Endothelial cell of umbilical vein (primary cell): ENCODE results near the gene MYL3. TPM values are rescaled to one million over a fixed set of nuclear protein-coding genes. Genes with fewer than 3 reads are reported as not detected.

Experiments used
- BruUV-seq: library from RNA; stranded (reverse); fragments of 400-500 nt; replicated peaks from 2 replicates; lab custom pipeline; 2021; lab: Mats Ljungman, UMichigan
- CTCF ChIA-PET: fragments of 300-600, 350-600 bp; sonication (Branson Sonifier 250); formaldehyde crosslinking; loops from one replicate; lab custom pipeline; 2021; ENCODE audit warnings: antibody characterized with exemption, inconsistent platforms; lab: Charles Lee
- POLR2A ChIA-PET: fragments of 300-600, 350-600 bp; sonication (Branson Sonifier 250); formaldehyde crosslinking; loops from one replicate; lab custom pipeline; 2021; ENCODE audit warnings: antibody characterized with exemption, inconsistent platforms; lab: Charles Lee
- DNase-seq: peaks from one replicate; pipeline ENCODE4 v3.0.0-alpha.2; 2011; ENCODE audit warnings: low read depth, low spot score
- FAIRE-seq: peaks from 2 replicates; lab custom pipeline; 2011; peaks lifted over from hg19 to GRCh38; lab: Jason Lieb, UNC
- H2AFZ ChIP-seq: 2 replicates; pipeline ENCODE4 v1.6.0; 2012; ENCODE audit warnings: low read depth, low read length, control low read depth, inconsistent platforms
- H3K27ac ChIP-seq: 2 replicates; pipeline ENCODE4 v1.5.1; 2011; ENCODE audit warnings: low read depth, mild to moderate bottlenecking, control low read depth, low read length, moderate library complexity; ENCODE audit not compliant: insufficient read depth
- H3K27me3 ChIP-seq, 2 experiments: 2 replicates each; pipeline versions ENCODE4 v1.6.0 to v1.6.1; 2011; ENCODE audit warnings: low read length in 2 of 2, mixed read lengths in 1 of 2; ENCODE audit not compliant: control insufficient read depth in 2 of 2, insufficient read depth in 2 of 2
- H3K36me3 ChIP-seq, 2 experiments: 2 replicates in 1 of 2; 3 replicates in 1 of 2; pipeline ENCODE4 v1.5.1; 2011; ENCODE audit warnings: low read length in 2 of 2, mild to moderate bottlenecking in 1 of 2, moderate library complexity in 1 of 2; ENCODE audit not compliant: control insufficient read depth in 2 of 2, insufficient read depth in 2 of 2; ENCODE audit errors: extremely low read depth in 1 of 2
- H3K4me1 ChIP-seq: 3 replicates; pipeline ENCODE4 v1.5.1; 2011; ENCODE audit warnings: mild to moderate bottlenecking, low read length; ENCODE audit not compliant: control insufficient read depth, insufficient read depth; ENCODE audit errors: extremely low read depth
- H3K4me2 ChIP-seq: 2 replicates; pipeline ENCODE4 v1.6.1; 2011; ENCODE audit warnings: low read length, control low read depth, mixed read lengths; ENCODE audit not compliant: insufficient read depth
- H3K4me3 ChIP-seq, 3 experiments: fragments of 200-600 bp in 1 of 3; sonication (generic), shearing (Covaris generic) in 1 of 3; replicated peaks in 1 of 3; 2 replicates each; pipeline ENCODE4 v1.5.1; 2011 to 2016; ENCODE audit warnings: control low read depth in 3 of 3, low read length in 3 of 3, mild to moderate bottlenecking in 2 of 3, inconsistent platforms in 1 of 3, low read depth in 1 of 3, moderate library complexity in 1 of 3; ENCODE audit not compliant: insufficient read depth in 1 of 3
- H3K79me2 ChIP-seq: 2 replicates; pipeline ENCODE4 v1.6.0; 2012; ENCODE audit warnings: low read length, inconsistent platforms; ENCODE audit not compliant: control insufficient read depth, insufficient read depth
- H3K9ac ChIP-seq: replicated peaks from 2 replicates; pipeline ENCODE3; 2011; ENCODE audit warnings: low read length, control low read depth; ENCODE audit not compliant: insufficient read depth; ENCODE audit errors: extremely low read depth
- H3K9me1 ChIP-seq: replicated peaks from 3 replicates; pipeline ENCODE4 v1.6.0; 2011; ENCODE audit warnings: mild to moderate bottlenecking, low read length; ENCODE audit not compliant: control insufficient read depth, insufficient read depth; ENCODE audit errors: extremely low read depth
- H3K9me3 ChIP-seq: replicated peaks from 2 replicates; pipeline ENCODE4 v1.5.1; 2012; ENCODE audit warnings: low read length, inconsistent platforms; ENCODE audit not compliant: control insufficient read depth, insufficient read depth
- H4K20me1 ChIP-seq: replicated peaks from 2 replicates; pipeline ENCODE3; 2011; ENCODE audit warnings: mild to moderate bottlenecking, low read length; ENCODE audit not compliant: control insufficient read depth, insufficient read depth; ENCODE audit errors: extremely low read depth
- EZH2 ChIP-seq: IDR thresholded peaks from 2 replicates; pipeline ENCODE4 v1.6.1; 2012; ENCODE audit warnings: borderline replicate concordance, low read depth, mild to moderate bottlenecking, moderate library complexity, low read length, inconsistent platforms; ENCODE audit not compliant: severe bottlenecking
- FOS ChIP-seq: IDR thresholded peaks from 2 replicates; pipeline ENCODE4 v1.6.1; 2011; ENCODE audit warnings: mild to moderate bottlenecking, low read length, moderate library complexity, borderline replicate concordance; ENCODE audit not compliant: insufficient read depth
- GATA2 ChIP-seq: IDR thresholded peaks from 2 replicates; pipeline ENCODE4 v1.7.0; 2011; ENCODE audit warnings: low read depth, mild to moderate bottlenecking, moderate library complexity, mixed read lengths, low read length; ENCODE audit not compliant: insufficient read length, insufficient read depth
- JUN ChIP-seq: IDR thresholded peaks from 2 replicates; pipeline ENCODE4 v1.6.1; 2011; ENCODE audit warnings: borderline replicate concordance, low read depth; ENCODE audit not compliant: insufficient read length, insufficient read depth
- MAX ChIP-seq: IDR thresholded peaks from 2 replicates; pipeline ENCODE4 v1.6.1; 2011; ENCODE audit not compliant: insufficient read depth, insufficient read length
- MYC ChIP-seq: IDR thresholded peaks from one replicate; pipeline ENCODE4 v1.6.1; 2011; ENCODE audit warnings: mild to moderate bottlenecking, low read depth, low read length
- POLR2A ChIP-seq: IDR thresholded peaks from 2 replicates; pipeline ENCODE4 v1.6.1; 2012; ENCODE audit warnings: low read depth, mild to moderate bottlenecking, control low read depth, low read length
- POLR2AphosphoS5 ChIP-seq: IDR thresholded peaks from 2 replicates; pipeline ENCODE4 v1.6.1; 2012; ENCODE audit warnings: low read depth, mild to moderate bottlenecking, control low read depth, low read length, moderate library complexity; ENCODE audit not compliant: insufficient read depth
- dilution Hi-C: fragments of 300-500 bp; cut with MboI; formaldehyde crosslinking; loops from one replicate; pipeline ENCODE4 v1.15.0; 2019; ENCODE audit warnings: low sequenced_read_pairs; ENCODE audit not compliant: extremely low pct_ligation_motif_present
- intact Hi-C: fragments of 100-400 bp; cut with micrococcal nuclease; formaldehyde crosslinking; loops from one replicate; pipeline ENCODE4 v1.10.0; 2022
- polyA plus RNA-seq, 4 experiments: library from polyadenylated mRNA; depleted of rRNA in 3 of 4; stranded (reverse) in 3 of 4; unstranded in 1 of 4; fragments of >200 nt; gene quantifications; 2 replicates each; pipeline versions ENCODE4 v1.2.1 to v1.2.3, GENCODE V29; 2011 to 2012; ENCODE audit warnings: missing spikeins in 1 of 4
- total RNA-seq: library from RNA; stranded (reverse); gene quantifications from 2 replicates; pipeline ENCODE4 v1.2.3, GENCODE V29; 2021
- TF ChIP-seq, protein P1 (sequence below), 2 donors: IDR thresholded peaks; 1 replicate in 1 of 2; 2 replicates in 1 of 2; pipeline ENCODE4 v1.5.1; 2011; ENCODE audit warnings: low read length in 2 of 2, mild to moderate bottlenecking in 2 of 2, moderate library complexity in 2 of 2, control low read depth in 1 of 2, inconsistent platforms in 1 of 2, low read depth in 1 of 2; ENCODE audit not compliant: insufficient read depth in 1 of 2; ENCODE audit errors: extremely low read depth in 1 of 2

The MYL3 gene
- total and polyA plus RNA-seq, 2 donors (not counting 3 experiments of a cell fraction or from before 2014, with no cell fraction given) = not detected

DNA sequence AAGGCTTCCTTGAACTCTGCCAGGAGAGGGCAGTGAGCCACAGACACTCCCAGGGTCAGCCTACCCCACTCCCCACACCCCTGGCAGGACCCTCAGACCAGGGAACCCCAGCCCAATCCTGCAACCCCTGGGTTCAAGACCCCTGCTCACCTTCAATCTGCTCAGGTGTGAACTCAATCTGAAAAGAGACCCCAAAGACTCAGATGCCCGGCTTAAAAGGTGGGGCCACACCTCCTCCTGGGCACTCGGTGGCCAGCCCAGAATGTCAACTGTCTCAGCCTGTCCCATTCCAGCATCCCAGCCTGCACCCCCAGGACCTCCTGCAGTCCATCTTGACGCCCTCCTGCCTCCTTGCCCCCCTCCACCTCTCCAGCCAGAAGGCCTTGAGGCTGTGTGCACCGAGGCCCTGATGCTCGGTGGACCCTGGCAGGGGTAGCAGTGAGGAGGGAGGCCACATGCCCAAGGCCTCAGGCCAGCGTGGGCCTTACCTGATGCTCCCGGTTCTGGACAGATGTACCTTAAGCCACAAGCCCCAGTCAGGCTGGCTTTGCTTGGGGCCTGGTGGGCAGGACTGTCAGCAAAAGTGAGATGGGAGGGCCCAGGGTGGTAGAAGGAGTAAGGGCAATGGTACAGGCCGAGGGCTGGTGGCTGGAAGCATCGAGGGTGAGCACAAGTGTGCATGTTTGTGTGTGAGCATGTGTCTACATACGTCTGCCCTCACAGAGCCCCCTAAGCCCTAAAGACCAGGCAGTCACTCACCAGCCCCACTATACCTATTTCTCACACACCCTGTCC, 2.2 kb downstream of the MYL3 start:
- Histone ChIP-seq H3K27ac (no peak overlapping the region), H3K9me1 (no peaks in the 10 kb centered on the region), H3K79me2 (no peaks in the 10 kb centered on the region), H3K4me1 (no peaks in the 10 kb centered on the region), H3K36me3 (no peaks in the 10 kb centered on the region), H3K9ac (no peak overlapping the region), H3K4me2 (no peak overlapping the region), H4K20me1 (no peaks in the 10 kb centered on the region), H3K9me3 (no peaks in the 10 kb centered on the region), H3K4me3 (no peak overlapping the region), H3K27me3 (peaks cover 0 to 5% of the 10 kb centered on the region in 2 experiments), H2AFZ (no peak overlapping the region)
- FAIRE-seq (no peak), DNase-seq (no peak)
- dilution Hi-C loops (no loop called here), intact Hi-C loops (no loop called here)
- CTCF ChIA-PET = no interaction called here
- POLR2A ChIA-PET = no interaction called here
- BruUV-seq = no TSS peak
- TF ChIP-seq FOS = no peak
- TF ChIP-seq JUN = no peak
- no peak for TF ChIP-seq POLR2AphosphoS5
- TF ChIP-seq GATA2 = no peak
- TF ChIP-seq, protein P1, sequence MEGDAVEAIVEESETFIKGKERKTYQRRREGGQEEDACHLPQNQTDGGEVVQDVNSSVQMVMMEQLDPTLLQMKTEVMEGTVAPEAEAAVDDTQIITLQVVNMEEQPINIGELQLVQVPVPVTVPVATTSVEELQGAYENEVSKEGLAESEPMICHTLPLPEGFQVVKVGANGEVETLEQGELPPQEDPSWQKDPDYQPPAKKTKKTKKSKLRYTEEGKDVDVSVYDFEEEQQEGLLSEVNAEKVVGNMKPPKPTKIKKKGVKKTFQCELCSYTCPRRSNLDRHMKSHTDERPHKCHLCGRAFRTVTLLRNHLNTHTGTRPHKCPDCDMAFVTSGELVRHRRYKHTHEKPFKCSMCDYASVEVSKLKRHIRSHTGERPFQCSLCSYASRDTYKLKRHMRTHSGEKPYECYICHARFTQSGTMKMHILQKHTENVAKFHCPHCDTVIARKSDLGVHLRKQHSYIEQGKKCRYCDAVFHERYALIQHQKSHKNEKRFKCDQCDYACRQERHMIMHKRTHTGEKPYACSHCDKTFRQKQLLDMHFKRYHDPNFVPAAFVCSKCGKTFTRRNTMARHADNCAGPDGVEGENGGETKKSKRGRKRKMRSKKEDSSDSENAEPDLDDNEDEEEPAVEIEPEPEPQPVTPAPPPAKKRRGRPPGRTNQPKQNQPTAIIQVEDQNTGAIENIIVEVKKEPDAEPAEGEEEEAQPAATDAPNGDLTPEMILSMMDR (IDR thresholded peaks at IDR 0.05; ENCODE audit: extremely low read depth in 1 of 2, insufficient read depth in 1 of 2, low read depth in 1 of 2, low read length in 2 of 2) = no peak
- no peak for TF ChIP-seq MAX
- no peak for TF ChIP-seq MYC
- TF ChIP-seq EZH2 = no peak
- no peak for TF ChIP-seq POLR2A
